Measurements from ENCODE around the gene DTX2.
"Not testable (repeated sequence)": the region's sequence is repeated elsewhere in the genome, so short reads cannot be mapped to it uniquely, and the experiment has no call there.

DTX2 gene

GRCh38 chr7:76471556-76472221, 10.2 kb downstream of the DTX2 start:
- not testable (repeated sequence) for H3K36me3 ChIP-seq (ENCODE audit: control insufficient read depth, insufficient read depth, low read length); DNase-seq; H3K9me3 ChIP-seq (ENCODE audit: control insufficient read depth, low read length); H3K27ac ChIP-seq (ENCODE audit: insufficient read depth, low read length, poor library complexity, severe bottlenecking); H3K4me1 ChIP-seq (ENCODE audit: control insufficient read depth, insufficient read depth, low read length, poor library complexity, severe bottlenecking); H3K4me3 ChIP-seq (ENCODE audit: insufficient read depth, low read depth, low read length, poor library complexity, severe bottlenecking); H3K27me3 ChIP-seq (replicated peaks; ENCODE audit: control insufficient read depth, insufficient read depth, low read length, poor library complexity, severe bottlenecking)

- H3K36me3 ChIP-seq (ENCODE audit: control insufficient read depth, insufficient read depth, low read length); H3K9me3 ChIP-seq (ENCODE audit: control insufficient read depth, low read length); H3K27me3 ChIP-seq (replicated peaks; ENCODE audit: control insufficient read depth, insufficient read depth, low read length, poor library complexity, severe bottlenecking); H3K27ac ChIP-seq (ENCODE audit: insufficient read depth, low read length, poor library complexity, severe bottlenecking); H3K4me1 ChIP-seq (ENCODE audit: control insufficient read depth, insufficient read depth, low read length, poor library complexity, severe bottlenecking); DNase-seq; H3K4me3 ChIP-seq (ENCODE audit: insufficient read depth, low read depth, low read length, poor library complexity, severe bottlenecking): not testable (repeated sequence)
These were observed 11.6 kb downstream of the DTX2 start for GRCh38 chr7:76473097-76473496.

GRCh38 chr7:76476280-76476679, 14.8 kb downstream of the DTX2 start:
- H3K27me3 ChIP-seq (replicated peaks; ENCODE audit: control insufficient read depth, insufficient read depth, low read length, poor library complexity, severe bottlenecking); DNase-seq; H3K36me3 ChIP-seq (ENCODE audit: control insufficient read depth, insufficient read depth, low read length); H3K27ac ChIP-seq (ENCODE audit: insufficient read depth, low read length, poor library complexity, severe bottlenecking); H3K4me3 ChIP-seq (ENCODE audit: insufficient read depth, low read depth, low read length, poor library complexity, severe bottlenecking); H3K9me3 ChIP-seq (ENCODE audit: control insufficient read depth, low read length); H3K4me1 ChIP-seq (ENCODE audit: control insufficient read depth, insufficient read depth, low read length, poor library complexity, severe bottlenecking): not testable (repeated sequence)

- not testable (repeated sequence) for H3K4me1 ChIP-seq (ENCODE audit: control insufficient read depth, insufficient read depth, low read length, poor library complexity, severe bottlenecking); H3K27me3 ChIP-seq (replicated peaks; ENCODE audit: control insufficient read depth, insufficient read depth, low read length, poor library complexity, severe bottlenecking); H3K36me3 ChIP-seq (ENCODE audit: control insufficient read depth, insufficient read depth, low read length); DNase-seq; H3K4me3 ChIP-seq (ENCODE audit: insufficient read depth, low read depth, low read length, poor library complexity, severe bottlenecking); H3K9me3 ChIP-seq (ENCODE audit: control insufficient read depth, low read length); H3K27ac ChIP-seq (ENCODE audit: insufficient read depth, low read length, poor library complexity, severe bottlenecking)
These were observed 15.4 kb downstream of the DTX2 start for GRCh38 chr7:76476742-76477474.

GRCh38 chr7:76479628-76480027, 18.1 kb downstream of the DTX2 start:
- not testable (repeated sequence) for H3K4me3 ChIP-seq (ENCODE audit: insufficient read depth, low read depth, low read length, poor library complexity, severe bottlenecking); H3K4me1 ChIP-seq (ENCODE audit: control insufficient read depth, insufficient read depth, low read length, poor library complexity, severe bottlenecking); H3K36me3 ChIP-seq (ENCODE audit: control insufficient read depth, insufficient read depth, low read length); H3K9me3 ChIP-seq (ENCODE audit: control insufficient read depth, low read length); H3K27me3 ChIP-seq (replicated peaks; ENCODE audit: control insufficient read depth, insufficient read depth, low read length, poor library complexity, severe bottlenecking); DNase-seq; H3K27ac ChIP-seq (ENCODE audit: insufficient read depth, low read length, poor library complexity, severe bottlenecking)

- H3K36me3 ChIP-seq (ENCODE audit: control insufficient read depth, insufficient read depth, low read length); H3K4me3 ChIP-seq (ENCODE audit: insufficient read depth, low read depth, low read length, poor library complexity, severe bottlenecking); H3K27me3 ChIP-seq (replicated peaks; ENCODE audit: control insufficient read depth, insufficient read depth, low read length, poor library complexity, severe bottlenecking); H3K27ac ChIP-seq (ENCODE audit: insufficient read depth, low read length, poor library complexity, severe bottlenecking); H3K4me1 ChIP-seq (ENCODE audit: control insufficient read depth, insufficient read depth, low read length, poor library complexity, severe bottlenecking); H3K9me3 ChIP-seq (ENCODE audit: control insufficient read depth, low read length); DNase-seq: not testable (repeated sequence)
These were observed 19.1 kb downstream of the DTX2 start for GRCh38 chr7:76480403-76481253.

- not testable (repeated sequence) for H3K27me3 ChIP-seq (replicated peaks; ENCODE audit: control insufficient read depth, insufficient read depth, low read length, poor library complexity, severe bottlenecking); H3K9me3 ChIP-seq (ENCODE audit: control insufficient read depth, low read length); H3K4me3 ChIP-seq (ENCODE audit: insufficient read depth, low read depth, low read length, poor library complexity, severe bottlenecking); H3K4me1 ChIP-seq (ENCODE audit: control insufficient read depth, insufficient read depth, low read length, poor library complexity, severe bottlenecking); DNase-seq; H3K27ac ChIP-seq (ENCODE audit: insufficient read depth, low read length, poor library complexity, severe bottlenecking); H3K36me3 ChIP-seq (ENCODE audit: control insufficient read depth, insufficient read depth, low read length)
These were observed 21.2 kb downstream of the DTX2 start for GRCh38 chr7:76482660-76483059.

GRCh38 chr7:76483081-76483480, 21.6 kb downstream of the DTX2 start:
- not testable (repeated sequence) for H3K9me3 ChIP-seq (ENCODE audit: control insufficient read depth, low read length); H3K27ac ChIP-seq (ENCODE audit: insufficient read depth, low read length, poor library complexity, severe bottlenecking); H3K4me3 ChIP-seq (ENCODE audit: insufficient read depth, low read depth, low read length, poor library complexity, severe bottlenecking); DNase-seq; H3K27me3 ChIP-seq (replicated peaks; ENCODE audit: control insufficient read depth, insufficient read depth, low read length, poor library complexity, severe bottlenecking); H3K36me3 ChIP-seq (ENCODE audit: control insufficient read depth, insufficient read depth, low read length); H3K4me1 ChIP-seq (ENCODE audit: control insufficient read depth, insufficient read depth, low read length, poor library complexity, severe bottlenecking)

- H3K9me3 ChIP-seq (ENCODE audit: control insufficient read depth, low read length); H3K27ac ChIP-seq (ENCODE audit: insufficient read depth, low read length, poor library complexity, severe bottlenecking); H3K36me3 ChIP-seq (ENCODE audit: control insufficient read depth, insufficient read depth, low read length); H3K4me3 ChIP-seq (ENCODE audit: insufficient read depth, low read depth, low read length, poor library complexity, severe bottlenecking); DNase-seq; H3K27me3 ChIP-seq (replicated peaks; ENCODE audit: control insufficient read depth, insufficient read depth, low read length, poor library complexity, severe bottlenecking); H3K4me1 ChIP-seq (ENCODE audit: control insufficient read depth, insufficient read depth, low read length, poor library complexity, severe bottlenecking): not testable (repeated sequence)
These were observed 22.9 kb downstream of the DTX2 start for GRCh38 chr7:76484456-76484855.

All from effector memory CD4-positive, alpha-beta T cell (primary cell).